GM21381 (cell line): ENCODE data around the gene ERC2.

Experiments
- ATAC-seq: cut with Tn5 transposase; IDR thresholded peaks from one replicate; pipeline ENCODE4 v1.9.1; 2021; ENCODE audit warnings: mild to moderate bottlenecking, moderate library complexity; ENCODE audit not compliant: unreplicated experiment

The ERC2 gene

GRCh38 chr3:55728461-55729100 is 739.7 kb downstream of the ERC2 start:
- ATAC-seq = no peak

GRCh38 chr3:55726501-55726775 is 741.8 kb downstream of the ERC2 start:
- ATAC-seq = no peak

- no peak for ATAC-seq
Observed at GRCh38 chr3:55725681-55726500, 742.4 kb downstream of the ERC2 start.

GRCh38 chr3:55724821-55725220 is 743.4 kb downstream of the ERC2 start:
- ATAC-seq = no peak

GRCh38 chr3:55724407-55724784 is 743.9 kb downstream of the ERC2 start:
- no peak for ATAC-seq

GRCh38 chr3:55723653-55724406 is 744.4 kb downstream of the ERC2 start:
- ATAC-seq = no peak

- ATAC-seq = no peak
Observed at GRCh38 chr3:55721716-55722484, 746.4 kb downstream of the ERC2 start.

- ATAC-seq = no peak
Observed at GRCh38 chr3:55720614-55721013, 747.7 kb downstream of the ERC2 start.

GRCh38 chr3:55719508-55719907 is 748.8 kb downstream of the ERC2 start:
- no peak for ATAC-seq

- no peak for ATAC-seq
Observed at GRCh38 chr3:55719006-55719405, 749.3 kb downstream of the ERC2 start.

- ATAC-seq = no peak
Observed at GRCh38 chr3:55718521-55718921, 749.7 kb downstream of the ERC2 start.

GRCh38 chr3:55718074-55718473 is 750.2 kb downstream of the ERC2 start:
- ATAC-seq = no peak

GRCh38 chr3:55717481-55717880 is 750.8 kb downstream of the ERC2 start:
- no peak for ATAC-seq

- no peak for ATAC-seq
Observed at GRCh38 chr3:55716611-55717225, 751.5 kb downstream of the ERC2 start.

GRCh38 chr3:55716044-55716443 is 752.2 kb downstream of the ERC2 start:
- ATAC-seq = no peak

GRCh38 chr3:55714057-55714456 is 754.2 kb downstream of the ERC2 start:
- no peak for ATAC-seq

- ATAC-seq = no peak
Observed at GRCh38 chr3:55711646-55712045, 756.6 kb downstream of the ERC2 start.

GRCh38 chr3:55709411-55710012 is 758.8 kb downstream of the ERC2 start:
- no peak for ATAC-seq

- ATAC-seq = no peak
Observed at GRCh38 chr3:55708921-55709320, 759.3 kb downstream of the ERC2 start.

- no peak for ATAC-seq
Observed at GRCh38 chr3:55708242-55708641, 760.0 kb downstream of the ERC2 start.
